Measurements from ENCODE around the gene ZFHX2.
"Not testable (repeated sequence)": the region's sequence is repeated elsewhere in the genome, so short reads cannot be mapped to it uniquely, and the experiment has no call there.

ZFHX2 gene

DNA sequence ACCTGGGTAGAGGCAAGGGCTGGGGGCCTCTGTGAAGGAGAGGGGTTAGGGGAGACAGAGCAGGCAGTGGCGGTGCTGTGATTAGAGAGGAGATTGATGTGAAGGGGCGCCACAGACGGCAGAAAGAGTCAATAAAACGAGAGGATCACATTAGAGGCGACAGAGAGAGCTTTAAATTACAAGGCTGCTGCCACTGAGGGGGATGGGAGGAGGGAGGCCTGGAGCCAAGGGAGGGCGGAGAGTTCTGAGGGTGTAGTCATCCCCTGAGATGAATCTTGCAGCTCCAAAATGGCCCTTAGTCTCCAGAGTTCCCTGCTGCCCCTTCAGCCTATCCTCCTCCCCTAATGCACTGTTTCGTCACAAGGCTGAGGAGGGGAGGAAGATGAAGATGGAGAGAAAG, 12.8 kb downstream of the ZFHX2 start:
- no peak for DNase-seq

DNA sequence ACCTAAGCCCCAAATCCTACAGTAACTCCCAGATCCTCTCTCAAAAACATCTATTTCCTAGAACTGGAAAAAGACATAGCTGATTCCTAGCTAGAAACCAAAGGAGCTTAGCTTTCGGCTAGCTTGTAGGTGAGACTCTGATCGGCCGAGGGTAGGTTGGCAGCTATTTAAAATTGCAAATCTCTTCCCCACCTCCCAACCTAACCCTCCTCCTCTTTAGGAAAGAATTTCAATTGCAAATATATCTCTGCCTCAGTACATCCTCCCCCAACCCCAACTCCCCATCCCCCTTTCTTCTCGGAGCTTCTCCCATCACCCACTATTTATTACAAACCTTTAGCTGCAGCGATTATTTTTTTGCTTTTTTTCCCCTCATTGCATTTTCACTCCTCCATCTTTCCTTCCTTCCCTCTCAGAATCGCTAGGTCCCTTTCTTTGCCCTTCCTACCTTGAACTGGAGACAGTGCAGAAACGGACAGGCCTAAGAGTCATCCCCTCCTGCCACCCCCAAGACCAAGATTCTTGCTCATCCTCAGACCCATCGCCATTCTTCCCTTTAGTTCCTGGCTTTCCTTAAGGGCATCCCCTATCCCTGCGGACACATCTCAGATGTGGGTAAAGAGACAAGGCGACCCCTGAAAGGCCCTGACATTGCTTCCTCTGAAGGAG, 13.4 kb downstream of the ZFHX2 start:
- DNase-seq, result no peak

- DNase-seq, result no peak
These were observed 14.1 kb downstream of the ZFHX2 start for GRCh38 chr14:23537351-23538049.

- not testable (repeated sequence) for DNase-seq
These were observed 14.7 kb downstream of the ZFHX2 start for GRCh38 chr14:23536906-23537305.

DNA sequence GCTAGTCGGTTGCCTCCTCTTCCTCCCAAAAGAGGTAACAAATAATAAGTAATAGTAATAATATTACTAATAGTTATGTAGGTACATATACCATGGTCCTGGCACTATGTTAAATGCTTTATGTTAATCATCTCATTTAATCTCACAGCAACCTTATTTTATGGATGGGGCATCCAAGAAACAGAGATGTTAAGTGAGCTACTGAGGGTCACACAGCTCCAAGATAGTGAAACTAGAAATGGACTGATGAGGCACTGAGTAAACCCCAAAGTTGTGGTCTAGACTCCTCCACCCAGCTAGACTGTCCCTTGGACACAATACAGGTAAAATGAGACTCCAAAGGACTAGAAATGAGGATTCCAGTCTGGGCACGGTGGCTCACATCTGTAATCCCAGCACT, 15.1 kb downstream of the ZFHX2 start:
- no peak for DNase-seq

DNA sequence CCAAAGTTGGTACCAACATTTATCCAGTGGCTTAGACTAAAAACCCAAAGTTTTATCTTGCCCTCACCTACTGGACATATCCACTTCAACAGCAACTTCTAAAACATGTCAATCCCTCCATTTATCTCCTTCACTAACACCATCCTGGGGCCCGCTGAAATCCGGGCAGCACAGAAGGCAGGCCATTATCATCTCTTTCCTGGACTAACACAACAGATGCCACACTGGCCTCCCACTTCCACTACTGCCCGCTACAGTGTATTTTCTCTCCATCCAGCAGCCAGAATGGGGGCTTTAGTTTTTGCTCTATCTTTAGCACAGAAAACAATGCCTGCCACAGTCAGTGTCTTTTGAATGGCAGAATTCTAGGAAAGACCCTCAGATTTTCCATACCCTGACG, 15.6 kb downstream of the ZFHX2 start:
- no peak for DNase-seq

DNA sequence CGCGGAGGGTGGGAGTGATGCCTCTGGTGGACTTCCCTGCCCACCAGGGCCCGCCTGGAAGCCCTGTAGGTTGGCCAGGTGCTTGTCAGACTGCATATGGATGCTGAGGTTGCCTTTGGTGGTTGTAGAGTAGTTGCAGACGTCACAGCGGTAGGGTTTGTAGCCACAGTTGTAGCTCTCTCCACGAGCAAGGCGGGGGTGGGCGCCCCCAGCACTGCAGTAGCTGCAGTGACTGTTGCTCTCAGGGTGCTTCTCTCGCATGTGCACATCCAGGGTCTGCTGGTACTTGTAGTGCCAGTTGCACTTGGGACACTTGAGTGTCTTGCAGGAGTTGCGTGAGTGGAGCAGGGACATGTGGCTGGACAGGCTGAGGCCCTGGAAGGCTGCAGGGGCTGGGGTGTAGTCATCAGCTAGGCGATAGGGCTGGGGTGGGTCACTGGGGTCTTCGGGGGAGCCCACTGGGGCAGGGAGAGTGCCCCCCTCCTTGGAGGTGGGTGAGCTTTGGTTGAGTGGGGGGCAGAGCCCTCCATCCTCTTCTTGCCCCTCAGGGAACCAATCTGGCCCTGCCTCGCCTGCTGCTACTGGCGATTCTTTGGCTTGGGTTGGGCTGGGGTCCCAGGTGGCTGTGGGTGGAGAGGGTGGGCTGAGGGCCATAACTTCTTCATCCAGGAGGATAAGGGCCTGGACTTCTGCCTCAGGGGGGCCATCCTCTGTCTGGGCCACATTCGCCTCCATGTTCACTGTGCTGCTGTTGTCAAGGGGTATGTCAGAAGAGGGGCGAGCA, 17.7 kb downstream of the ZFHX2 start:
- DNase-seq, result no peak

DNA sequence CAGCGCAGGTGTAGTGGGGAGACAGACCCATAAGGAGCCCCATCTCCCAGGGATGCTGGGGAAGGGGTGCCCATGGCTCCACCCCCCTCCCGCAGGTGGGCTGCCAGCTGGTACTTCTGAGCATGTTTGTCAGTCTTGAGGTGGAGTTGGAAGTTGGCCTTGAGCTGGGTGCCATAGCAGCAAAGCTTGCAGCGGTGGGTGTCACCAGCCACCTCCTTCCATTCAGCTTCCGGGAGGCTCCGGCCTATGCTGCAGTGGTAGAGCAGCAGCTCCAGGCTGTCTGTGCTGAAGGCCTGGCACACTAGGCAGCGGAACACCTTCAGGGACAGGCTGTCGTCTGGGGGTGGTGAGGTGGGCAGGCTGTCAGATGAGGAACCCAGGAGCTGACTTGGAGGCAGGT, 18.9 kb downstream of the ZFHX2 start:
- DNase-seq, result no peak

- no peak for DNase-seq
These were observed 20.2 kb downstream of the ZFHX2 start for GRCh38 chr14:23531391-23531790.

DNA sequence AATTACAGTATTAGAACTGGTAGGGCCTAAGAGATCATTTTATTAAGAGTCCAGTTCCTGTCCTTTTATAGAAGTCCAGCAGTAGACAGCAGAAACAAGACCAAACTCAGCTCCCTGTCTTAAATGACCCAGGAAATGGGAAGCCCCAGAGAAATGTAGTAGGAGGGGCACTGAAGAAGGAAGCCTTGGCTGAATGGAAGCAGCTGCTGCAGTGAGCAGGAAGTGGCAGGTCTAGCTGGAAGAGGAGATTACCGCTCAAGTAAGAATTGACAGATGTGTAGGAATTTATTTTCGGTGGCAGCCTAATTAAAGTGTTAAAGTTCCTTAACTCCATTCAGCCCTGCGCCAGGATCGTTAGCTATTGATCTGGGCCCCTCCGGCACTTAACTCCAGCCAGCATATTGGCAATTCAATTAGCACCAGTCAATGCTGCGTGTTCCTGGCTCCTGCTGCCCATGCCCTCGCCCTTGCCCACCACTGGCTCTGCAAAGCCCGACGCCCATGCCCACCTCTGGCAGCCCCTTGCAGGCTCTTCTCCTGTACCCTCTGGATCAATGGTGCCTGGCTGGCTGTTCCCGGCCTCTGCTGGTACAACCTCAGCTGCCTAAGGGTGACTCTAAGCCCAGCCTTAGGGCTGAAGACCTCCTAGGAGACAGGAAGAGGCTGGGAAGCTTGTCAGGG, 21.1 kb downstream of the ZFHX2 start:
- peak; percentile 9 for DNase-seq

- no peak for DNase-seq
These were observed 22.5 kb downstream of the ZFHX2 start for GRCh38 chr14:23529016-23529415.

GRCh38 chr14:23528555-23528954, 23.0 kb downstream of the ZFHX2 start:
- DNase-seq, result no peak

DNA sequence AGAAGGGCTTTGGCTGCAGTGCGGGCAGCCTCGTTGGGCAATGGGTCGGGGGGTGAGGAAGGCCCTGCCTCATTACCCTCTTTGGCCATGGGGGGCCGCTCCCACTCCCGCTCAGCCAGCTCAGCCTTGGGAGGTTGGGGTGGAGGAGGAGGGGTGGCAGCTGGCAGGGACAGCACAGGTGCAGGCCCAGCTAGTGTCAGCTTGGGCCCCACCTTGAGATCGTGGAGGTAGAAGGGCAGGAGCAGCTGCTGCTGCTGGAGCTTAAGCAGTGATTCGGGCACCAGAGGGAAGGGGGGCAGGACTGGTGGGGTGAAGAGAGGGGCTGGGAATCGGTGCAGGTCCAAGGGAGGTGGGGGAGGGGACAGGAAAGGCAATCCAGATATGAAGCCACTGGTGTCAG, 26.0 kb downstream of the ZFHX2 start:
- DNase-seq, result no peak

DNA sequence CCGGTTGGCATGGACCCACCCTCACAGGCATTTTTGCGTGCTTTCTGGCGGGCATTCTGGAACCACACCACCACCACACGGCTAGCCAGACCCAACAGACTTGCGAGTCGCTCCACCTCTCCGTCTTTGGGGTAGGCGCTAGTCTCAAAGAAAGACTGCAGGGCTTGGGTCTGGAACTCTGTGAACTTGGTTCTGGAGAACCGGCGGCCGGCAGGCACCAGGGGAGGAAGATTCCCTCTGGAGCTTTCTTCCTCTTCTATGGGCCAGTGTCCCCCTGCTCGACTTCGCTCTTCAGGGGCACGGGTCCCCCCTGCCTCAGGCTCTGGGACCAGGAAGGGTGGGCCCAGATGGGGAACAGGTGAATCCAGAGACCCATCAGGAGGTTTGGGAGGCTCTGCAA, 26.6 kb downstream of the ZFHX2 start:
- DNase-seq, result no peak

DNA sequence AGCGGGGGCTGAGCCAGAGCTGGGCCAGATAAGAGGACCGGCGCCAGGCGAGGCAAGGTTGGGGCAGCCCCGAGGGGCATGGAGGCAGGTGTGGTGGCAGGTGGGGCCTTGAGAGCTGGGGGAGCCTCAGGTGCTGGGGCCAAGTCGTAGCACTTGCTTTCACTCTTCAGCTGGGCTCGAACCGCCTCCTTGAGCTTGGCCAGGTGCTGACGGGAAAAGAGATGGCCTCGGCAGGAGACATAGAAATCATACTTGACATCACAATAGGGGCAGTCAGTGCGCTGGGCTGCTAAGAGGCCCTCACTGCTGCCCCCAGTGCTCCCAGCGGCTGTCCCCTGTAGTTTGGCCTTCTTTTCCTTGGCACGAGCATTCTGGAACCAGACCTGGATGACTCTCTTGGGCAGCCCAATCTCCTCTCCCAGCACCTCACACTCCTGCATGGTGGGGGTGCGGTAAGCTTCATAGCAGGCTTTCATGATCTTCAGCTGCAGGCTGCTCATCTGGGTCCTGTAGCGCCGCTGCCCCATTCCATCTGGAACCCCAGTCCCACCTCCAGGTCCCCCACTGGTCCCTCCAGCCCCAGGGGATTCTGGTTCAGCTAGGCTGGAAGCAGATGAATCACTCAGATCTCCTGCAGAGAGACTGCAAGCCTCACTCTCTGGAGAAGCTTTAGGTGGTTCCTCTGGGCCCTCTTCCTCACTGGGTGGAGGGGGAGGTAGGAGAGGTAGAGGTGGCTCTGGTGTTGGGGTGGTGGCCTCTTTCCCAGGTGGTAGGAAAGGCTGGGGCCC, 28.1 kb downstream of the ZFHX2 start:
- DNase-seq, result no peak

DNA sequence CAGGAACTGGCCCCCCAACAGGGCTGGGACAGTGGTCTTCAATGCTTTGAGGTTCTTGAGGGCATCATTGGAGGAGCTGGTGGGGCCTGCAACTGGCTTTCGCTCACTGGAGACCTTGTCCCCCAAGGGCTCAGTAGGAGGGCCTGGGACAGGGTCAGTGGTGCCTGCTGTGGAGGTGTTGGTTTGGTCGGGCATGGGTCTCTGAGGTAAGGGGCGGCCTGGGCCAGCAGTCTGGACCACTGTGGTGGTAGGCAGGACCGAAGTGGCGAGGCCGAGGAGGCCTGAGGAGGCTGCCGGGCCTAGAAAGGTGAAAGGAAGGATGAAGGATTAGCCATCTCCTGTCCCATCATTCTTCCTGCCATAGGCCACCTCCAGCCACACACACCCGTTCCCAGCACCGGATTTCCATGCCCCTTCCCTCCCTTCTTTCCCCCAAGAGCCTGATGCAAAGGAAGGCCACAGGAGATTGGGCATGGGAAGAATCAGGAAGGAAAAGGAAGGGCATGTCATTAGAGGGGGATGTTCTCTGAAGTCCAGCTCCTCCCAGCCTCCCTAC, 28.8 kb downstream of the ZFHX2 start:
- DNase-seq, result no peak

GRCh38 chr14:23521785-23522640, 29.6 kb downstream of the ZFHX2 start:
- no peak for DNase-seq

GRCh38 chr14:23520899-23521533, 30.5 kb downstream of the ZFHX2 start:
- DNase-seq, result no peak

- DNase-seq, result no peak
These were observed 32.9 kb downstream of the ZFHX2 start for GRCh38 chr14:23518709-23519108.

- DNase-seq, result no peak
These were observed 33.8 kb downstream of the ZFHX2 start for GRCh38 chr14:23517650-23518326.
